Ovary (tissue), 9 donors: ENCODE data around the gene LDLRAD4. TPM values are rescaled to one million over a fixed set of nuclear protein-coding genes. Genes with fewer than 3 reads are reported as not detected.

Experiments
- DNase-seq, 5 donors: peaks; one replicate each; pipeline ENCODE4 v3.0.0-alpha.2; 2019 to 2020
- H3K27ac ChIP-seq, 2 donors: fragments of 200-600 bp; one replicate each; pipeline versions ENCODE4 v1.5.1 to v1.8.0; 2019 to 2022
- H3K27me3 ChIP-seq: fragments of 200-600 bp; one replicate; pipeline ENCODE4 v1.8.0; 2022
- H3K36me3 ChIP-seq: fragments of 200-600 bp; sonication (generic); one replicate; pipeline ENCODE4 v1.5.1; 2019
- H3K4me1 ChIP-seq: one replicate; pipeline ENCODE4 v1.8.1; 2013; ENCODE audit warnings: mild to moderate bottlenecking, moderate library complexity; ENCODE audit not compliant: insufficient read depth
- H3K4me3 ChIP-seq: fragments of 200-600 bp; sonication (generic); one replicate; pipeline ENCODE4 v1.5.1; 2017
- H3K9me3 ChIP-seq, 2 donors: fragments of 200-600 bp in 1 of 2; sonication (generic) in 1 of 2; one replicate each; pipeline versions ENCODE4 v1.5.1 to v1.8.1; 2013 to 2019; ENCODE audit warnings: mild to moderate bottlenecking in 1 of 2, moderate library complexity in 1 of 2
- EP300 ChIP-seq: sonication (generic); formaldehyde crosslinking; IDR thresholded peaks from one replicate; pipeline ENCODE4 v1.6.1; 2017; ENCODE audit warnings: antibody characterized with exemption
- POLR2A ChIP-seq: fragments of 450-650 bp; IDR thresholded peaks from one replicate; pipeline ENCODE4 v1.6.1; 2017; ENCODE audit warnings: antibody characterized with exemption, mild to moderate bottlenecking, moderate library complexity
- WGBS, 3 donors: extraction: QIAGEN DNeasy Blood & Tissue Kit in 1 of 3; methylation state at CpG; one replicate each; pipeline versions ENCODE4 v1.1.5 to v1.1.7; 2013 to 2017; 5-methylcytosine and 5-hydroxymethylcytosine counted together
- intact Hi-C, 4 donors: fragments of 100-400 bp; cut with DNase I; formaldehyde crosslinking; loops; one replicate each; pipeline versions ENCODE4 v1.11.0 to v1.15.1; 2022 to 2023
- polyA plus RNA-seq, 2 donors: library from polyadenylated mRNA; stranded (reverse); fragments of 200-250 nt in 1 of 2; fragments of 350-450 nt in 1 of 2; fragmentation: Illumina TruSeq in 1 of 2; extraction: RNeasy Lipid Tissue Mini Kit (QIAGEN cat#74804) in 1 of 2; gene quantifications; one replicate each; pipeline ENCODE4 v1.2.3, GENCODE V29; 2013 to 2014
- total RNA-seq, 7 donors: library from RNA; depleted of rRNA in 2 of 7; stranded (reverse); fragments of >200 nt in 2 of 7; fragmentation: NEBNext Ultra II Directional in 3 of 7; extraction: Animal tissue kit (Norgen Biotek cat#: 25700) in 3 of 7; gene quantifications; one replicate each; pipeline versions ENCODE4 v1.1.0 to v1.2.4, GENCODE V29; 2016 to 2023
- TF ChIP-seq, protein P1 (sequence below), 3 donors: fragments of 450-650 bp in 2 of 3; fragments of 200-600 bp in 1 of 3; IDR thresholded peaks; one replicate each; pipeline versions ENCODE4 v1.5.1 to v1.8.0; 2016 to 2022; ENCODE audit warnings: antibody characterized with exemption in 3 of 3, mild to moderate bottlenecking in 1 of 3
- donor health status: DM: no; HTN: no; CAD: no; lungs with moderate emphysema.
- donor health status: DM: no; HTN: no; CAD: no.
- donor health status: Bipolar disorder and iron deficiency.
- donor health status: DM: yes; HTN: yes; CAD: no.
- donor health status: DM: no; HTN: no; CAD: no.
- donor health status: DM: yes; HTN: yes; CAD: no.

The LDLRAD4 gene
- total and polyA plus RNA-seq, 9 donors: 2.3 to 31.6 (median 8.3) TPM

- H3K4me1 ChIP-seq: peaks cover 6% of the 10 kb centered on the region
- H3K27me3 ChIP-seq: no peaks in the 10 kb centered on the region
- TF ChIP-seq EP300: no peak
- DNase-seq: no peak
- peak overlapping the region; percentile 66 for H3K4me3 ChIP-seq
- no peaks in the 10 kb centered on the region for H3K9me3 ChIP-seq
- no peak overlapping the region for H3K27ac ChIP-seq
- H3K36me3 ChIP-seq: no peaks in the 10 kb centered on the region
- intact Hi-C loops: loop anchor here in 2 of 4 donors (5.0 to 10.0 kb wide), 4 partner anchors 166 to 416 kb away; no protein-coding TSS in a partner anchor
- WGBS, 3 donors: 17 to 24% (median 21%) methylated on average over 15 of the region's 15 CpGs
Observed at GRCh38 chr18:13218997-13219396, 437 bp downstream of the LDLRAD4 start.

GRCh38 chr18:13219593-13220159 lies 1.1 kb downstream of the LDLRAD4 start:
- H3K4me1 ChIP-seq: peaks cover 6% of the 10 kb centered on the region

DNA sequence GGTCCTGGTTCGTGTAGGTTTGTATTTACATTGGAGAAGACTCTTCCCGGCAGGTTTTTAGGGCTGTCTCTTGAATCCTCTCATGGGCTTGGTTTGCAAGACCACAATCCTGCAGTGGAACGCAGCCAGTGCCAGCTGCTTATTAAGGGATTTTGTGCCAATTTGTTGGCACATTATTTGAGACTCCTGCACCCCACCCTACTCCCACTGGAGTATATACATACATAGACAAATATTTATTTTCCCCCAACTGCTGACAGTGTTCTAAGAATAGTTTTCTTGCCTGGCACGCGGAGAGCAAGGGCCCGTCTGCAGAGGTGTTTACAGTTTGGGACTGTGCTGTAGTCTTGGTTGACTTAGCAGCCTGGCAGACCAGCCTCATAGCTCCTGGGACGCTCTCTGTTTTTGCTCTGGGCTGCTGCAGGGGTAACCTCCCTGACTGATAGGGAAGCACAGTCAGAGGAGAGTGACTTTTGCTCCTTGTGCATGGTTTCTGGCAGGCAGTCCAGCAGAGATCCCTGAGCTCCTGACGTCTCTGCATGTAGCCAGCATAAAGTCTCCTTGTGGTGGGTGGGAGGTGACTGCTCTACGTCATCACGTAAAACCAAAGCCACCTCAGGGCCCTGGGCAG lies 1.9 kb downstream of the LDLRAD4 start:
- Histone ChIP-seq H3K27me3 (no peaks in the 10 kb centered on the region), H3K27ac (no peak overlapping the region), H3K36me3 (no peaks in the 10 kb centered on the region), H3K4me3 (no peak overlapping the region), H3K9me3 (no peaks in the 10 kb centered on the region), H3K4me1 (peaks cover 6% of the 10 kb centered on the region)
- intact Hi-C loops: loop anchor here in 1 of 4 donors (5.0 kb wide), 1 partner anchor 42 kb away; no protein-coding TSS in a partner anchor
- DNase-seq: no peak
- TF ChIP-seq, protein P1, sequence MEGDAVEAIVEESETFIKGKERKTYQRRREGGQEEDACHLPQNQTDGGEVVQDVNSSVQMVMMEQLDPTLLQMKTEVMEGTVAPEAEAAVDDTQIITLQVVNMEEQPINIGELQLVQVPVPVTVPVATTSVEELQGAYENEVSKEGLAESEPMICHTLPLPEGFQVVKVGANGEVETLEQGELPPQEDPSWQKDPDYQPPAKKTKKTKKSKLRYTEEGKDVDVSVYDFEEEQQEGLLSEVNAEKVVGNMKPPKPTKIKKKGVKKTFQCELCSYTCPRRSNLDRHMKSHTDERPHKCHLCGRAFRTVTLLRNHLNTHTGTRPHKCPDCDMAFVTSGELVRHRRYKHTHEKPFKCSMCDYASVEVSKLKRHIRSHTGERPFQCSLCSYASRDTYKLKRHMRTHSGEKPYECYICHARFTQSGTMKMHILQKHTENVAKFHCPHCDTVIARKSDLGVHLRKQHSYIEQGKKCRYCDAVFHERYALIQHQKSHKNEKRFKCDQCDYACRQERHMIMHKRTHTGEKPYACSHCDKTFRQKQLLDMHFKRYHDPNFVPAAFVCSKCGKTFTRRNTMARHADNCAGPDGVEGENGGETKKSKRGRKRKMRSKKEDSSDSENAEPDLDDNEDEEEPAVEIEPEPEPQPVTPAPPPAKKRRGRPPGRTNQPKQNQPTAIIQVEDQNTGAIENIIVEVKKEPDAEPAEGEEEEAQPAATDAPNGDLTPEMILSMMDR (IDR thresholded peaks at IDR 0.05): no peak
- TF ChIP-seq POLR2A: no peak
- no peak for TF ChIP-seq EP300
- 55 to 74% (median 70%) methylated on average over 10 of the region's 10 CpGs for WGBS, 3 donors

More at GRCh38 chr18:13219593-13220159, 1.1 kb downstream of the LDLRAD4 start:
- H3K4me3 ChIP-seq: peak overlapping the region; percentile 66
- H3K27me3 ChIP-seq: no peaks in the 10 kb centered on the region
- H3K36me3 ChIP-seq: no peaks in the 10 kb centered on the region
- H3K27ac ChIP-seq: no peak overlapping the region
- intact Hi-C loops: loop anchor here in 2 of 4 donors (5.0 to 10.0 kb wide), 5 partner anchors 43 to 415 kb away; no protein-coding TSS in a partner anchor
- H3K9me3 ChIP-seq: no peaks in the 10 kb centered on the region
- WGBS, 3 donors: 37 to 43% (median 41%) methylated on average over 4 of the region's 4 CpGs
- DNase-seq: no peak
- TF ChIP-seq, protein P1 (IDR thresholded peaks at IDR 0.05): no peak
- TF ChIP-seq POLR2A (no peak), EP300 (no peak)

GRCh38 chr18:13221869-13222855 lies 3.6 kb downstream of the LDLRAD4 start:
- no peak for TF ChIP-seq EP300
- TF ChIP-seq POLR2A: no peak
- 30 to 50% (median 34%) methylated on average over 24 of the region's 24 CpGs for WGBS, 3 donors
- H3K4me1 ChIP-seq: peaks cover 1% of the 10 kb centered on the region
- H3K27me3 ChIP-seq: no peaks in the 10 kb centered on the region
- H3K4me3 ChIP-seq: no peak overlapping the region
- H3K9me3 ChIP-seq: no peaks in the 10 kb centered on the region
- H3K36me3 ChIP-seq: no peaks in the 10 kb centered on the region
- no peak overlapping the region for H3K27ac ChIP-seq
- DNase-seq: peak in 1 of 5 donors; percentile 43
- intact Hi-C loops: loop anchor here in 1 of 4 donors (5.0 kb wide), 1 partner anchor 40 kb away; no protein-coding TSS in a partner anchor

GRCh38 chr18:13222856-13223281 lies 4.3 kb downstream of the LDLRAD4 start:
- H3K27ac ChIP-seq: no peak overlapping the region
- no peaks in the 10 kb centered on the region for H3K36me3 ChIP-seq
- no peaks in the 10 kb centered on the region for H3K27me3 ChIP-seq
- peaks cover 1% of the 10 kb centered on the region for H3K4me1 ChIP-seq
- DNase-seq: no peak
- TF ChIP-seq, protein P1 (IDR thresholded peaks at IDR 0.05): no peak
- no peak for TF ChIP-seq EP300
- no peak for TF ChIP-seq POLR2A
- WGBS, 3 donors: 61 to 93% (median 89%) methylated on average over 4 of the region's 4 CpGs
- no peak overlapping the region for H3K4me3 ChIP-seq
- intact Hi-C loops: loop anchor here in 1 of 4 donors (5.0 kb wide), 1 partner anchor 39 kb away; no protein-coding TSS in a partner anchor
- H3K9me3 ChIP-seq: no peaks in the 10 kb centered on the region
